ENCODE data around the gene C4orf46.
A peak's percentile ranks its signal among the peaks of the same experiment; 100 is the strongest.

Gene C4orf46

DNA sequence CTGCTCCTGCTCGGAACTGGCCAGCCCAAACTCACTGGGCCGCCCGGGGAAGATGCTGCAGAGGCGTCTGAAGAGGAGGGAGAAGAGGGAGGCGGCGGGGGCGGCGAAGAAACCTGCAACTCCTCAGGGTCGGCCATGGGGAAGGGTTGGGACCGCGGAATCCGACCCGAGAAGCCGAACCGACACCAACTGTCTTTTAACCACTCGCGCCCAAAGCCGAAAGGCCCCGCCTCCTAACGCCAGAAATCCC lies at the start of gene C4orf46:
TSS of gene C4orf46 (minus strand) at position 223 of the 250 bp plus-strand sequence. CDS start at position 137, 86 bp downstream.
- no peak for TF ChIP-seq CEBPB (IDR thresholded peaks at IDR 0.05)
- TF ChIP-seq, protein P1, sequence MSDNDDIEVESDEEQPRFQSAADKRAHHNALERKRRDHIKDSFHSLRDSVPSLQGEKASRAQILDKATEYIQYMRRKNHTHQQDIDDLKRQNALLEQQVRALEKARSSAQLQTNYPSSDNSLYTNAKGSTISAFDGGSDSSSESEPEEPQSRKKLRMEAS (IDR thresholded peaks at IDR 0.05), result no peak
- TF ChIP-seq TAF1 (IDR thresholded peaks at IDR 0.05; ENCODE audit: low read depth), result 0 out of 2 replicates have a peak, but pooled peaks have one; percentile 5
- TF ChIP-seq ZBTB7A (IDR thresholded peaks at IDR 0.05; ENCODE audit: low read depth), result peak; percentile 5; the same call in 1 of the 2 replicates
- TF ChIP-seq, protein P2, sequence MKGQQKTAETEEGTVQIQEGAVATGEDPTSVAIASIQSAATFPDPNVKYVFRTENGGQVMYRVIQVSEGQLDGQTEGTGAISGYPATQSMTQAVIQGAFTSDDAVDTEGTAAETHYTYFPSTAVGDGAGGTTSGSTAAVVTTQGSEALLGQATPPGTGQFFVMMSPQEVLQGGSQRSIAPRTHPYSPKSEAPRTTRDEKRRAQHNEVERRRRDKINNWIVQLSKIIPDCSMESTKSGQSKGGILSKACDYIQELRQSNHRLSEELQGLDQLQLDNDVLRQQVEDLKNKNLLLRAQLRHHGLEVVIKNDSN (IDR thresholded peaks at IDR 0.05), result no peak
- TF ChIP-seq YY1 (IDR thresholded peaks at IDR 0.05; ENCODE audit: low read depth), result no peak
- no peak for TF ChIP-seq EP300 (IDR thresholded peaks at IDR 0.05; ENCODE audit: borderline replicate concordance)
- no peak for TF ChIP-seq TEAD4 (IDR thresholded peaks at IDR 0.05)
- TF ChIP-seq TCF12 (IDR thresholded peaks at IDR 0.05; ENCODE audit: low read depth), result 0 out of 2 replicates have a peak, but pooled peaks have one; percentile 16
- TF ChIP-seq RAD21 (IDR thresholded peaks at IDR 0.05; ENCODE audit: low read depth), result no peak

DNA sequence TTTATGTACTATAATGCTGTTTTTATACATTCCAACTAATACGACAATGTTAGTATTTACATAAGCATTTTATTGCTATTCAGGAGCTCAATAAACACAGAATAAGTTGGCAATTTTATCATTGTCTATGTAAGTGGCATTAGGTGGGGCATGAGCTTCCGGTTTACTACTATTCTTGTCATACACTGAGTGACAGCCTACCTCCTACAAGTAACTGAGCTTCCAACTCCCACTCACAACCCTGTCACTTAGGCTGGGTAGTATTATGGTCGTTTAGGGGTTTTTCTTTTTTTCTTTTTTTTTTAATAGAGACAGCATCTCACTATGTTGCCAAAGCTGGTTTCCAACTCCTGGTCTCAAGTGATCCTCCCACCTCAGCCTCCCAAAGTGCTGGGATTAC lies 44.1 kb upstream of the C4orf46 start:
- TF ChIP-seq TAF1 (IDR thresholded peaks at IDR 0.05; ENCODE audit: low read depth), result no peak
- TF ChIP-seq, protein P2 (IDR thresholded peaks at IDR 0.05), result no peak
- no peak for TF ChIP-seq TEAD4 (IDR thresholded peaks at IDR 0.05)
- TF ChIP-seq TCF12 (IDR thresholded peaks at IDR 0.05; ENCODE audit: low read depth), result no peak

DNA sequence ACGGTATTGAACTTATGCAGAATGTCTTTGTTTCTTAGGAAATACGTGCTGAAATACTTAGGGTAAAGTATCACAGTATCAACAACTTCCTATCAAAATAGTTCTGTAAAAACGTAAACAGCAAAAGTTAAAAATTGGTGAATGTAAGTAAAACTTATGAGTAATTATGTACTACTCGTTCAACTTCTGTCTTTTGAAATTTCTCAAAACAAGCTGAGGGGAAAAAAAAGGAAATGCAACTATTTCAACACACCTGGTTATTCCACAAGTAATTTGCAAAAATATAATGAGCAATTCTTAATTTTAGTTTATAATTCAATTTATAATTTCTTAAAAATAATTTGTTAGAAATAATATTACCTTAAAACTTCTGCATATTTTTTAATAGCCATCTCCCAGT lies 43.2 kb upstream of the C4orf46 start:
- TF ChIP-seq, protein P3, sequence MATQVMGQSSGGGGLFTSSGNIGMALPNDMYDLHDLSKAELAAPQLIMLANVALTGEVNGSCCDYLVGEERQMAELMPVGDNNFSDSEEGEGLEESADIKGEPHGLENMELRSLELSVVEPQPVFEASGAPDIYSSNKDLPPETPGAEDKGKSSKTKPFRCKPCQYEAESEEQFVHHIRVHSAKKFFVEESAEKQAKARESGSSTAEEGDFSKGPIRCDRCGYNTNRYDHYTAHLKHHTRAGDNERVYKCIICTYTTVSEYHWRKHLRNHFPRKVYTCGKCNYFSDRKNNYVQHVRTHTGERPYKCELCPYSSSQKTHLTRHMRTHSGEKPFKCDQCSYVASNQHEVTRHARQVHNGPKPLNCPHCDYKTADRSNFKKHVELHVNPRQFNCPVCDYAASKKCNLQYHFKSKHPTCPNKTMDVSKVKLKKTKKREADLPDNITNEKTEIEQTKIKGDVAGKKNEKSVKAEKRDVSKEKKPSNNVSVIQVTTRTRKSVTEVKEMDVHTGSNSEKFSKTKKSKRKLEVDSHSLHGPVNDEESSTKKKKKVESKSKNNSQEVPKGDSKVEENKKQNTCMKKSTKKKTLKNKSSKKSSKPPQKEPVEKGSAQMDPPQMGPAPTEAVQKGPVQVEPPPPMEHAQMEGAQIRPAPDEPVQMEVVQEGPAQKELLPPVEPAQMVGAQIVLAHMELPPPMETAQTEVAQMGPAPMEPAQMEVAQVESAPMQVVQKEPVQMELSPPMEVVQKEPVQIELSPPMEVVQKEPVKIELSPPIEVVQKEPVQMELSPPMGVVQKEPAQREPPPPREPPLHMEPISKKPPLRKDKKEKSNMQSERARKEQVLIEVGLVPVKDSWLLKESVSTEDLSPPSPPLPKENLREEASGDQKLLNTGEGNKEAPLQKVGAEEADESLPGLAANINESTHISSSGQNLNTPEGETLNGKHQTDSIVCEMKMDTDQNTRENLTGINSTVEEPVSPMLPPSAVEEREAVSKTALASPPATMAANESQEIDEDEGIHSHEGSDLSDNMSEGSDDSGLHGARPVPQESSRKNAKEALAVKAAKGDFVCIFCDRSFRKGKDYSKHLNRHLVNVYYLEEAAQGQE (IDR thresholded peaks at IDR 0.05; ENCODE audit: low read depth), result no peak
- TF ChIP-seq TEAD4 (IDR thresholded peaks at IDR 0.05) (no peak), TCF12 (IDR thresholded peaks at IDR 0.05; ENCODE audit: low read depth) (no peak), CEBPB (IDR thresholded peaks at IDR 0.05) (no peak), ZBTB7A (IDR thresholded peaks at IDR 0.05; ENCODE audit: low read depth) (no peak), RAD21 (IDR thresholded peaks at IDR 0.05; ENCODE audit: low read depth) (no peak), YY1 (IDR thresholded peaks at IDR 0.05; ENCODE audit: low read depth) (no peak), EGR1 (IDR thresholded peaks at IDR 0.05) (no peak)
- TF ChIP-seq, protein P2 (IDR thresholded peaks at IDR 0.05), result no peak
- TF ChIP-seq, protein P1 (IDR thresholded peaks at IDR 0.05), result no peak

DNA sequence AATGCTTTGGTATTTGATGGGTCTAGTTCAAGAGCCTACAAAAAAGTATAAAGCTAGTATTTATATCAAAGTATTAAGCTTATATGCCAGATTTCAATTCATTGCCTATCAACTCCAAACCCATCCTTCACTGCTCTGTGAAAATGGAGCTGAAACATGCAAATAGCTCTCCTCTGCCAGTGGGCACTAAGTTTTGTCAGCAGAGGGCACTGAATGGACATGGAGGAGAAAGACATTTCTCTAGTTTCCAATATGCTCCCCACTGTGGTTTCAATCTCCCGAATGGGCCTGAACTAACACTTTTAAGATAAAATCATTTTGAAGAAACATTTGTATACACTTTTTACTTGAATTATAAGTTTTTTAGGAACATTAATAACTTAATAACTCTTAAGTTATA lies 39.1 kb upstream of the C4orf46 start:
- TF ChIP-seq RAD21 (IDR thresholded peaks at IDR 0.05; ENCODE audit: low read depth), result peak; percentile 17; the same call in 1 of the 2 replicates
- no peak for TF ChIP-seq TEAD4 (IDR thresholded peaks at IDR 0.05)

DNA sequence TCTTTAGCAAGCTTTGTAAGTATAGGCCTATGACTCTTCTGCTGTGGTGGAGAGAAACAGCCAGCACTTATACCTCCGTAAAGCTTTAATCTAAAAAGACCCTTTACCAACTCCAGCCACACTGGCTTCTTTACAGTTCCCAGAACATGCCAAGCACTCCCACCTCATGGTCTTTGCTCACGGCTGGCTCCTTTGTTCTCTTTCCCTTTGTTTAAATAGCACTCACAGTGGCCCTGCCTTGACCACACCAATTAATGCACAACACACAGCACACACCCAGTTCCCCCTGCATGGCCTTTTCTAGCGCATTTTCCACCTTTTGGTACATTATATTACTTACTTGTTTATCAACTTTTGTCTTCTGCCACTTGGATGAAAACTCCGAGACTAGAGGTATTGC lies 32.6 kb upstream of the C4orf46 start:
- TF ChIP-seq, protein P2 (IDR thresholded peaks at IDR 0.05), result no peak
- TF ChIP-seq CEBPB (IDR thresholded peaks at IDR 0.05) (no peak), FOXM1 (IDR thresholded peaks at IDR 0.05; ENCODE audit: borderline replicate concordance, low read depth) (no peak), NFIC (IDR thresholded peaks at IDR 0.05) (no peak), EP300 (IDR thresholded peaks at IDR 0.05; ENCODE audit: borderline replicate concordance) (no peak), TCF12 (IDR thresholded peaks at IDR 0.05; ENCODE audit: low read depth) (no peak), CREB1 (IDR thresholded peaks at IDR 0.05; ENCODE audit: low read depth) (no peak), YY1 (IDR thresholded peaks at IDR 0.05; ENCODE audit: low read depth) (no peak), EGR1 (IDR thresholded peaks at IDR 0.05) (no peak), RAD21 (IDR thresholded peaks at IDR 0.05; ENCODE audit: low read depth) (no peak), TAF1 (IDR thresholded peaks at IDR 0.05; ENCODE audit: low read depth) (no peak), ZBTB7A (IDR thresholded peaks at IDR 0.05; ENCODE audit: low read depth) (no peak), TEAD4 (IDR thresholded peaks at IDR 0.05) (no peak)
- TF ChIP-seq, protein P1 (IDR thresholded peaks at IDR 0.05), result no peak
- TF ChIP-seq, protein P3 (IDR thresholded peaks at IDR 0.05; ENCODE audit: low read depth), result no peak
